GM19395 (cell line): ENCODE measurements around the gene MAP3K7CL.
A peak's percentile ranks its signal among the peaks of the same experiment; 100 is the strongest.
"Not testable (repeated sequence)": the region's sequence is repeated elsewhere in the genome, so short reads cannot be mapped to it uniquely, and the experiment has no call there.

ENCODE experiments used
- ATAC-seq: cut with Tn5 transposase; IDR thresholded peaks from one replicate; pipeline ENCODE4 v1.9.1; 2021; ENCODE audit warnings: mild to moderate bottlenecking, moderate library complexity; ENCODE audit not compliant: unreplicated experiment

The MAP3K7CL gene

GRCh38 chr21:29166323-29166722 lies 35.9 kb downstream of the MAP3K7CL start:
- ATAC-seq = no peak

GRCh38 chr21:29166853-29167252 lies 36.4 kb downstream of the MAP3K7CL start:
- no peak for ATAC-seq

- not testable (repeated sequence) for ATAC-seq
Measured at GRCh38 chr21:29167481-29167880, 37.0 kb downstream of the MAP3K7CL start.

GRCh38 chr21:29168891-29169315 lies 38.5 kb downstream of the MAP3K7CL start:
- no peak for ATAC-seq

- no peak for ATAC-seq
Measured at GRCh38 chr21:29170944-29171343, 40.5 kb downstream of the MAP3K7CL start.

- no peak for ATAC-seq
Measured at GRCh38 chr21:29172282-29172681, 41.8 kb downstream of the MAP3K7CL start.

- ATAC-seq = no peak
Measured at GRCh38 chr21:29174607-29175013, 44.2 kb downstream of the MAP3K7CL start.

GRCh38 chr21:29175408-29176134 lies 45.1 kb downstream of the MAP3K7CL start:
- ATAC-seq = no peak

GRCh38 chr21:29176471-29177120 lies 46.2 kb downstream of the MAP3K7CL start:
- no peak for ATAC-seq

GRCh38 chr21:29177800-29178199 lies 47.4 kb downstream of the MAP3K7CL start:
- peak; percentile 52 for ATAC-seq

GRCh38 chr21:29178926-29179325 lies 48.5 kb downstream of the MAP3K7CL start:
- ATAC-seq = no peak

- ATAC-seq = no peak
Measured at GRCh38 chr21:29179503-29179902, 49.1 kb downstream of the MAP3K7CL start.

GRCh38 chr21:29181799-29182470 lies 51.5 kb downstream of the MAP3K7CL start:
- ATAC-seq = peak; percentile 46

- no peak for ATAC-seq
Measured at GRCh38 chr21:29182691-29183092, 52.2 kb downstream of the MAP3K7CL start.

- no peak for ATAC-seq
Measured at GRCh38 chr21:29184037-29184436, 53.6 kb downstream of the MAP3K7CL start.

- ATAC-seq = no peak
Measured at GRCh38 chr21:29185172-29185571, 54.7 kb downstream of the MAP3K7CL start.

GRCh38 chr21:29185633-29186032 lies 55.2 kb downstream of the MAP3K7CL start:
- ATAC-seq = no peak

- no peak for ATAC-seq
Measured at GRCh38 chr21:29186246-29186645, 55.8 kb downstream of the MAP3K7CL start.

- no peak for ATAC-seq
Measured at GRCh38 chr21:29187944-29188343, 57.5 kb downstream of the MAP3K7CL start.

GRCh38 chr21:29189353-29189752 lies 58.9 kb downstream of the MAP3K7CL start:
- no peak for ATAC-seq

GRCh38 chr21:29190923-29191331 lies 60.5 kb downstream of the MAP3K7CL start:
- no peak for ATAC-seq

GRCh38 chr21:29193072-29193471 lies 62.6 kb downstream of the MAP3K7CL start:
- no peak for ATAC-seq
